ENCODE measurements around the gene MEDAG.

GRCh38 chr13:30927595-30927994 lies 21.5 kb downstream of the MEDAG start:
- TF ChIP-seq CTCF (conservative IDR thresholded peaks at IDR 0.05; ENCODE audit: low read depth, low read length) (no peak), EZH2 (IDR thresholded peaks at IDR 0.05; ENCODE audit: borderline replicate concordance, low read depth, low read length, poor library complexity, severe bottlenecking) (no peak)

Data from A673 (cell line).